ENCODE measurements around the gene MAPK8IP3. TPM values are rescaled to one million over a fixed set of nuclear protein-coding genes. Genes with fewer than 3 reads are reported as not detected.

Gene MAPK8IP3
- total and polyA plus RNA-seq, 2 donors from 2014 or later: 10.6 to 67.7 TPM

DNA sequence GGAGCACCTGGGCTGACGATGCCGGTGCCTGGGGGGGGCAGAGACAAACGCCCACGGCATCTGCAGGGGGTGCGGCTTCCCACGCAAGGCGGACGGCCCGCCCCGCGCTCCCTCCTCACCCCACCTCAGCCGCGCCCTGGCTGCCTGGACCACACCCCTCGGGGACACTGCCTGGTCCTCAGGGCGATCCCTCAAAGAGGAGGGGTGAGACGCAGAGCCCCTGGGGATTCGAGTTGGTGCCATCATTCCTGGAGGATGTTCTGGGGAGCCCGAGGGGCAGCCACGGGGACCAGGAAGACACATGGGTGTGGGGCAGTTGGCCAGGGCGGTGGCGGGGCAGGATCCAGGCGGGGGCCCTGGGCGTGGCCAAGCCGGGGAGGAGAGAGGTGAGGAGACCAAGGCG, 83.6 kb downstream of the MAPK8IP3 start:
- H3K4me3 ChIP-seq (ENCODE audit: low read length in 3 of 3): no peak overlapping the region
- no peaks in the 10 kb centered on the region for H3K9me3 ChIP-seq (ENCODE audit: control insufficient read depth in 2 of 3, insufficient read depth in 1 of 3, low read length in 3 of 3)
- no peak overlapping the region for H3K9ac ChIP-seq (ENCODE audit: low read length in 3 of 3)
- no peaks in the 10 kb centered on the region for H3K36me3 ChIP-seq (ENCODE audit: control insufficient read depth in 2 of 3, insufficient read depth in 3 of 3, low read length in 3 of 3)
- intact Hi-C loops (cut with DNase I): no loop called here
- H3K27ac ChIP-seq (ENCODE audit: low read depth in 2 of 2, low read length in 2 of 2): no peak overlapping the region
- H3K4me1 ChIP-seq (ENCODE audit: control insufficient read depth in 2 of 3, insufficient read depth in 2 of 3, low read depth in 1 of 3, low read length in 3 of 3): no peaks in the 10 kb centered on the region
- no peaks in the 10 kb centered on the region for H3K27me3 ChIP-seq (ENCODE audit: control insufficient read depth, insufficient read depth, low read length)
- no peak for TF ChIP-seq CTCF (IDR thresholded peaks at IDR 0.05; ENCODE audit: borderline replicate concordance, extremely low read depth, insufficient read depth)
- FAIRE-seq (no peak), DNase-seq (peak in 2 of 5 donors; percentile 39 to 74)

- FAIRE-seq: no peak
Measured at GRCh38 chr16:1790261-1790610, 84.2 kb downstream of the MAPK8IP3 start.

DNA sequence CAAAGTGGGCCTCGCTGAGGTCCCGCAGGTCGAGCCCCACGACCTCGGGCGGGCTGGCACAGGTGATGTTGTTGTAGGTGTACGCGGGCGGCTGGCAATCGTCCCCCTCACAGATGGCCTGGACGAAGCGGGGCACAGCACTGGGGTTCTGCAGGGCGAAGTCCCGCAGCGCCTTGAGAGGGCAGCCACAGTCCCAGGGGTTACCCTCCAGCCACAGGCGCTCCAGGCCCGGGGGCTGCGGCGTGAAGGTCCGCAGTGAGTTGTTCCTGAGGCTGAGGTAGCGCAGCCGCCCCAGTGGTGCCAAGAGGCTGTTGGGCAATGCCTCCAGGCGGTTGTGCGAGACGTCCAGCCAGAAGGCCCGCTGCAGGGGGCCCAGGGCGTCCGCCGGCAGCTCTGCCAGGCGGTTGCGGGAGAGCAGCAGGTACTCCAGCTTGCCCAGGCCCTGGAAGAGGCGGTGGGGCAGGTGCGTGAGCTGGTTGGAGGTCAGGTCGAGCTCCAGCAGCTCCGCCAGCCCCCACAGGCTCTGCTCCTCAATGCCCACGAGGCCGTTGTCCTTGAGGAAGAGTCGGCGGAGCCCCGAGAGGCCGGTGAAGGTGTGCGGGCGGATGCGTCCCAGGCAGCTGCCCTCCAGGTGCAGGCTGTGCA, 84.7 kb downstream of the MAPK8IP3 start:
- Histone ChIP-seq H3K27me3 (ENCODE audit: control insufficient read depth, insufficient read depth, low read length) (no peaks in the 10 kb centered on the region), H3K4me3 (ENCODE audit: low read length in 3 of 3) (no peak overlapping the region), H3K9me3 (ENCODE audit: control insufficient read depth in 2 of 3, insufficient read depth in 1 of 3, low read length in 3 of 3) (no peaks in the 10 kb centered on the region), H3K4me1 (ENCODE audit: control insufficient read depth in 2 of 3, insufficient read depth in 2 of 3, low read depth in 1 of 3, low read length in 3 of 3) (no peaks in the 10 kb centered on the region), H3K27ac (ENCODE audit: low read depth in 2 of 2, low read length in 2 of 2) (no peak overlapping the region), H3K36me3 (ENCODE audit: control insufficient read depth in 2 of 3, insufficient read depth in 3 of 3, low read length in 3 of 3) (no peaks in the 10 kb centered on the region), H3K9ac (ENCODE audit: low read length in 3 of 3) (no peak overlapping the region)
- intact Hi-C loops (cut with DNase I): no loop called here
- TF ChIP-seq CTCF (IDR thresholded peaks at IDR 0.05; ENCODE audit: borderline replicate concordance, extremely low read depth, insufficient read depth): no peak
- DNase-seq: peak in 1 of 5 donors; percentile 68
- FAIRE-seq: no peak

More at GRCh38 chr16:1790261-1790610, 84.2 kb downstream of the MAPK8IP3 start:
- Histone ChIP-seq H3K9me3 (ENCODE audit: control insufficient read depth in 2 of 3, insufficient read depth in 1 of 3, low read length in 3 of 3) (no peaks in the 10 kb centered on the region), H3K4me3 (ENCODE audit: low read length in 3 of 3) (no peak overlapping the region), H3K36me3 (ENCODE audit: control insufficient read depth in 2 of 3, insufficient read depth in 3 of 3, low read length in 3 of 3) (no peaks in the 10 kb centered on the region), H3K9ac (ENCODE audit: low read length in 3 of 3) (no peak overlapping the region), H3K4me1 (ENCODE audit: control insufficient read depth in 2 of 3, insufficient read depth in 2 of 3, low read depth in 1 of 3, low read length in 3 of 3) (no peaks in the 10 kb centered on the region), H3K27ac (ENCODE audit: low read depth in 2 of 2, low read length in 2 of 2) (no peak overlapping the region), H3K27me3 (ENCODE audit: control insufficient read depth, insufficient read depth, low read length) (no peaks in the 10 kb centered on the region)
- intact Hi-C loops (cut with DNase I): no loop called here
- DNase-seq: no peak
- TF ChIP-seq CTCF (IDR thresholded peaks at IDR 0.05; ENCODE audit: borderline replicate concordance, extremely low read depth, insufficient read depth): no peak

Measured in kidney (tissue), 14 donors.